GM08714 (cell line): Measurements from ENCODE around the gene KANSL3.
"Not testable (repeated sequence)": the region's sequence is repeated elsewhere in the genome, so short reads cannot be mapped to it uniquely, and the experiment has no call there.

Source experiments
- H3K4me3 ChIP-seq: fragments of 200-500 bp; sonication (Bioruptor generic); 2 replicates; pipeline ENCODE4 v1.5.1; 2014; ENCODE audit warnings: mild to moderate bottlenecking, low read length, inconsistent platforms
- ZNF274 ChIP-seq: IDR thresholded peaks from 2 replicates; pipeline ENCODE4 v1.6.1; 2012; ENCODE audit warnings: mild to moderate bottlenecking, low read depth, low read length

KANSL3 gene

DNA sequence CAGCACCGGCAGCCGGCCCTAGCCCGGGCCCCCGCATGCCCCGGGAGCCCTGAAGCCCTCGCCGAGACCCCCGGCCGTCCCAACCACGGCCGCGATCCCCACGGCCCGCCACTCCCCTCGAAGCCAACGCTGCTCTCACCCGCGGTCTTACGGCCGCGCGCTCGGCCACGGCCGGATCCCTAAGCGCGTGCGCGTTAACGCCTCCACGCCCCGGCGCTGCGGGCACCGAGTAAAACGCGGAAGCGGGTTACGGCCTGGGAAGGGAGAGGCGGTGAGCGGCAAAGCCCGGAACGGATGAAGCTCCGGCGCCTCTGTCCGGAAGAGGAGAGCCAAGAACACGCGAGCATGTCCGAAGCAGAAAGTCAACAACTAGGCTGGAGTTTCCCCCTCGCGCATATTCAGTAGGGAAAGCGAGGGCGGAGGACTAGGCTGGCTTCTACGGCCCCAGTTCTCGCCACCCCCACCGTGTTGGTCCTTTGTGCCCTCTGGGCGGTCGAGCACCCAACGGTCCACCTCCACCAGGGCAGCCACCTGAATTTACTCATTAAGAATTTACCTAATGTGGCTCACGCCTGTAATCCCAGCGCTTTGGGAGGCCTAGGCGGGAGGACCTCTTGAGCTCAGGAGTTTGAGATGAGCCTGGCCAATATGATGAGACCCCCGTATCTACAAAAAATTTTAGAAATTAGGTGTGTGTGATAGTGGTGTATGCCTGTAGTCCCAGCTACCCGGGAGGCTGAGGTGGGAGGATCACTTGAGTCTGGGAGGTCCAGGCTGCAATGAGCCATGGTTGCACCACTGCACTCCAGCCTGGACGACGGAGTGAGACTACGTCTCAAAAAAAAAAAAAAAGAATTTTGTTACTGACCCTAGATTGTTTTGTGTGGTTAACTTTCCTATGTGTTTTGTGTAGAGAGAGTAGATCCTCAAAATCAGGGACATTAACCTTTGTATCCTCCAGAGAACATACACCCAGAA, at the start of gene KANSL3:
TSS of gene KANSL3 (minus strand) at position 169 of the 978 bp plus-strand sequence. CDS start 1,177 bp downstream, outside the sequence.
- no peak for TF ChIP-seq ZNF274

GRCh38 chr2:96687266-96687665, 49.2 kb upstream of the KANSL3 start:
- TF ChIP-seq ZNF274 = no peak

More for the DNA sequence above, at the start of gene KANSL3:
- H3K4me3 ChIP-seq = peak within 1 kb of the TSS; percentile 80

GRCh38 chr2:96685577-96686459, 47.7 kb upstream of the KANSL3 start:
- no peak overlapping the region for H3K4me3 ChIP-seq
- no peak for TF ChIP-seq ZNF274

More at GRCh38 chr2:96687266-96687665, 49.2 kb upstream of the KANSL3 start:
- H3K4me3 ChIP-seq = no peak overlapping the region

- no peak for TF ChIP-seq ZNF274
- H3K4me3 ChIP-seq = no peak overlapping the region
Observed at GRCh38 chr2:96684883-96685576, 46.9 kb upstream of the KANSL3 start.

DNA sequence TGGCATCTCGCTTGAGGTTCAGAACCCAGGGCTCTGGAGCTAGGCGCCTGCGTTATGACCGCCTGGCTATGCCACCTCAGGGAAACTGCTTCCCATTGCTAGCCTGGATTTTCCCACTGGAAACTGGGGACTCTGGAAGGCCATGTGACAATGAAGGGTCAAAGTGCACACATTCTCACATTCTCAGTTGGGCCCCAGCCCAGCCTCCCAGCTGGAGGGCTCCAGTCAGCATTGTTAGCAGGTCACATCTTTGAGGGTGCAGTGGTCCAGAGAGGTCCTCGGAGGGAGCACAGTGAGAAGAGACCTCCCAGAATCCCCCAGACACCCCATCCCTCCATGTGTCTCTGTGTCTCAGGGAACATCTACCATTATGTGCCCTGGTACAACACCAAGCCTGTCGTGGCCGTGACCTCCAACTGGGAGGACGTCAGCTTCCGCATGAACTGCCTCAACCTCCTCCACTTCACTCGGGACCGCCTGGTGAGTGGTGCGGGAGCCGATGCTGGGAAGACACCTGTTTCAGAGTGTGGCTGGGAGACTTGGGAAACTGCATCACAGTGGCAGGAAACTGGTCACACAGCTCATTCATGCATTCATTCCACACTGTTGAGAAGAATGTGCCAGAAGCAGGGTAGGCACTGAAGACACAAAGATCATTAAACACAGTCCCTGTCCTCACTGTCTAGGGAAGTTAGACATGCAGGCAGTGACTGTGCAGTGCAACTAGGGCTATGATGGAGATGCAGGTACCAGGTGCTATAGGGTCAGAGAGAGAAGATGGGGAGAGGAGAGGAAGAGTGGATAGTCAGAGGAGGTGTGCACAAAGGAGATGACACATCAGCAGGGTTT, 46.1 kb upstream of the KANSL3 start:
- TF ChIP-seq ZNF274 = no peak
- H3K4me3 ChIP-seq = no peak overlapping the region

DNA sequence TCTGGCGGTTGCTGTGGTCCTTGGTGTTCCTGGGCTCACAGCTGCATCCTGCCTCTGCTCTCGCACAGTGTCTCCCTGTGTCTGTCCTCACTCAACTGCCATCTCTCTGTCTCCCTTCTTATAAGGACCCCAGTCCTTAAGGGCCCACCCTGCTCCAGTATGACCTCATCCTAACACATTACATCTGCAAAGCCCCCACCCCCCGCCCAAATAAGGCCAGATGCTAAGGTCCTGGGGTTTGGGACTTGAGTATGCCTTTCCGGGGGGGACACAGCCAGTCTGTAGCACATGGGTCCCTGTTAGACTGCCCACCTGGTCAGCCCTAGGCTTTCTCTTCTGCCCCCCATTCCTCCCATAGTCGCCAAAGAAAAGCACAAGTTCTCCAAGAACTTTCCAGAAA, 45.2 kb upstream of the KANSL3 start:
- no peak overlapping the region for H3K4me3 ChIP-seq
- TF ChIP-seq ZNF274 = no peak

DNA sequence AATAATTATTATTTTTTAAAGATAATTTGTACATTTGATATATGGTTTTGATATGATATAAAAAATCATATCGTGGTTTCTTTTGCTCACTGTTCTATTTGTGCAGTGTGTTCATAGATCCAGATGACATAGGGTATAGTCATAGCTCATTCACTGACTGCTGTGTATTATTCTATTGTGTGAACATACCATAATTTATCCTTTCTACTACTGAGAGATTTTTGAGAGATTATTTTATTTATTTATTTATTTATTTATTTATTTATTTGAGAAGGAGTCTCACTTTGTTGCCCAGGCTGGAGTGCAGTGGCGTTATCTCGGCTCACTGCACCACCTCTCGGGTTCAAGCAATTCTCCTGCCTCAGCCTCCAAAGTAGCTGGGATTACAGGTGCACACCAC, 43.4 kb upstream of the KANSL3 start:
- TF ChIP-seq ZNF274 = no peak
- H3K4me3 ChIP-seq = no peak overlapping the region

GRCh38 chr2:96680561-96681141, 42.5 kb upstream of the KANSL3 start:
- H3K4me3 ChIP-seq = no peak overlapping the region
- no peak for TF ChIP-seq ZNF274

- TF ChIP-seq ZNF274 = no peak
- H3K4me3 ChIP-seq = no peak overlapping the region
Observed at GRCh38 chr2:96679848-96680247, 41.7 kb upstream of the KANSL3 start.

GRCh38 chr2:96669539-96670215, 31.6 kb upstream of the KANSL3 start:
- TF ChIP-seq ZNF274 = no peak
- H3K4me3 ChIP-seq = no peak overlapping the region

DNA sequence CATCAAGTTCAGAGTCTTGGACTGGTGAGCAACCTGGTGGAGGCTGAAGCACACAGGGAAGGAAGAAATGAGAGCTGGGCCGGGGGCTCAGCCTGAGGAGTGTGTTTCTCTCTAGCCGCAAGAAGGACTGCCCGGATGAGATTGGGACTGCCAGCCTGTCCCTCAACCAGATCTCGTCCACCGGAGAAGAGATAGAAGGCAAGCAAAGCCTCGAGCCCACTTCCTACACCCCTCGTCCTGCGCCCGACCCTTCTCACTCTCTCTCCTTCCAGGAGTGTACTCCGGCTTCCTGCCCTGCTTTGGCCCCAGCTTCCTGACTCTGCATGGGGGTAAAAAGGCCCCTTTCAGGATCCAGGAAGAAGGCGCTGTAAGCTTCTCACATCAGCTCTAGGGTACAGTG, 30.7 kb upstream of the KANSL3 start:
- TF ChIP-seq ZNF274 = no peak
- H3K4me3 ChIP-seq = no peak overlapping the region

- H3K4me3 ChIP-seq = not testable (repeated sequence)
Observed at GRCh38 chr2:96665717-96666116, 27.6 kb upstream of the KANSL3 start.
